ENCODE data around the gene DCBLD1. TPM values are rescaled to one million over a fixed set of nuclear protein-coding genes. Genes with fewer than 3 reads are reported as not detected.
"Not testable (repeated sequence)": the region's sequence is repeated elsewhere in the genome, so short reads cannot be mapped to it uniquely, and the experiment has no call there.

The DCBLD1 gene
- total RNA-seq, 1 donor from 2014 or later = 3.8 TPM

GRCh38 chr6:117496383-117496990 is 14.0 kb downstream of the DCBLD1 start:
- intact Hi-C loops (cut with micrococcal nuclease) = no loop called here

GRCh38 chr6:117497237-117497636 is 14.8 kb downstream of the DCBLD1 start:
- intact Hi-C loops (cut with micrococcal nuclease) = no loop called here

GRCh38 chr6:117498159-117498558 is 15.7 kb downstream of the DCBLD1 start:
- intact Hi-C loops (cut with micrococcal nuclease) = no loop called here

- intact Hi-C loops (cut with micrococcal nuclease) = no loop called here
These were observed 19.2 kb downstream of the DCBLD1 start for GRCh38 chr6:117501722-117502121.

- intact Hi-C loops (cut with micrococcal nuclease) = no loop called here
These were observed 20.1 kb downstream of the DCBLD1 start for GRCh38 chr6:117502580-117502979.

- intact Hi-C loops (cut with micrococcal nuclease) = no loop called here
These were observed 20.7 kb downstream of the DCBLD1 start for GRCh38 chr6:117503211-117503610.

- intact Hi-C loops (cut with micrococcal nuclease) = no loop called here
These were observed 22.1 kb downstream of the DCBLD1 start for GRCh38 chr6:117504478-117505144.

- intact Hi-C loops (cut with micrococcal nuclease) = no loop called here
These were observed 22.8 kb downstream of the DCBLD1 start for GRCh38 chr6:117505311-117505710.

GRCh38 chr6:117506180-117506835 is 23.8 kb downstream of the DCBLD1 start:
- intact Hi-C loops (cut with micrococcal nuclease) = no loop called here

GRCh38 chr6:117506907-117507306 is 24.4 kb downstream of the DCBLD1 start:
- intact Hi-C loops (cut with micrococcal nuclease) = no loop called here

GRCh38 chr6:117508450-117508971 is 26.0 kb downstream of the DCBLD1 start:
- intact Hi-C loops (cut with micrococcal nuclease) = no loop called here

GRCh38 chr6:117509021-117509420 is 26.5 kb downstream of the DCBLD1 start:
- intact Hi-C loops (cut with micrococcal nuclease) = no loop called here

GRCh38 chr6:117512056-117512828 is 29.8 kb downstream of the DCBLD1 start:
- intact Hi-C loops (cut with micrococcal nuclease) = no loop called here

GRCh38 chr6:117512987-117513573 is 30.6 kb downstream of the DCBLD1 start:
- intact Hi-C loops (cut with micrococcal nuclease) = no loop called here

GRCh38 chr6:117513778-117514365 is 31.4 kb downstream of the DCBLD1 start:
- intact Hi-C loops (cut with micrococcal nuclease) = no loop called here

GRCh38 chr6:117514655-117515054 is 32.2 kb downstream of the DCBLD1 start:
- intact Hi-C loops (cut with micrococcal nuclease) = no loop called here

GRCh38 chr6:117515326-117515725 is 32.9 kb downstream of the DCBLD1 start:
- intact Hi-C loops (cut with micrococcal nuclease) = no loop called here

- intact Hi-C loops (cut with micrococcal nuclease) = not testable (repeated sequence)
These were observed 35.5 kb downstream of the DCBLD1 start for GRCh38 chr6:117517995-117518394.

- intact Hi-C loops (cut with micrococcal nuclease) = no loop called here
These were observed 36.4 kb downstream of the DCBLD1 start for GRCh38 chr6:117518870-117519269.

GRCh38 chr6:117520603-117521395 is 38.3 kb downstream of the DCBLD1 start:
- intact Hi-C loops (cut with micrococcal nuclease) = no loop called here
